A673 (cell line): ENCODE results near the gene BRD2. TPM values are rescaled to one million over a fixed set of nuclear protein-coding genes. Genes with fewer than 3 reads are reported as not detected.

Experiments
- Bru-seq: library from RNA; stranded (reverse); fragments of 400-500 nt; gene quantifications from one replicate; lab custom pipeline; 2021; lab: Mats Ljungman, UMichigan
- BruChase-seq, 2 experiments: library from RNA; stranded (reverse); fragments of 400-500 nt; gene quantifications; one replicate each; lab custom pipeline; 2021; lab: Mats Ljungman, UMichigan
- BruUV-seq: library from RNA; stranded (reverse); fragments of 400-500 nt; replicated peaks from 2 replicates; lab custom pipeline; 2021; lab: Mats Ljungman, UMichigan
- CTCF ChIA-PET: fragments of 300-600 bp; sonication (Branson Sonifier 250); formaldehyde crosslinking; loops from one replicate; lab custom pipeline; 2022; ENCODE audit warnings: antibody characterized with exemption; lab: Charles Lee
- POLR2A ChIA-PET: fragments of 300-600 bp; sonication (Branson Sonifier 250); formaldehyde crosslinking; loops from one replicate; lab custom pipeline; 2022; ENCODE audit warnings: antibody characterized with exemption; ENCODE audit not compliant: low non-redundant PET; lab: Charles Lee
- DNase-seq: peaks from one replicate; pipeline ENCODE4 v3.0.0-alpha.2; 2015; ENCODE audit warnings: low spot score
- H3K27ac ChIP-seq: fragments of 200-600 bp; sonication (generic); 2 replicates; pipeline ENCODE4 v1.5.1; 2016; ENCODE audit warnings: mixed run types, low read depth, mild to moderate bottlenecking, mixed read lengths, antibody characterized with exemption, low read length; ENCODE audit not compliant: poor library complexity, severe bottlenecking
- H3K27me3 ChIP-seq: fragments of 200-600 bp; sonication (generic); replicated peaks from 2 replicates; pipeline ENCODE4 v1.6.1; 2017; ENCODE audit warnings: mixed run types, low read depth, mild to moderate bottlenecking, mixed read lengths, antibody characterized with exemption, low read length; ENCODE audit not compliant: insufficient read depth, poor library complexity
- H3K36me3 ChIP-seq: fragments of 200-600 bp; sonication (generic); 2 replicates; pipeline ENCODE4 v1.6.1; 2016; ENCODE audit warnings: mixed run types, mild to moderate bottlenecking, mixed read lengths, antibody characterized with exemption, low read length; ENCODE audit not compliant: insufficient read depth, poor library complexity, severe bottlenecking
- H3K4me1 ChIP-seq: fragments of 200-600 bp; sonication (generic); 2 replicates; pipeline ENCODE4 v1.6.1; 2017; ENCODE audit warnings: mixed run types, mild to moderate bottlenecking, mixed read lengths, antibody characterized with exemption, low read length; ENCODE audit not compliant: insufficient read depth, poor library complexity, severe bottlenecking
- H3K4me3 ChIP-seq: fragments of 200-600 bp; sonication (generic); 2 replicates; pipeline ENCODE4 v1.5.1; 2016; ENCODE audit warnings: low read depth, mixed run types, mild to moderate bottlenecking, mixed read lengths, low read length; ENCODE audit not compliant: poor library complexity, severe bottlenecking
- H3K9me3 ChIP-seq: fragments of 200-600 bp; sonication (generic); 2 replicates; pipeline ENCODE4 v1.6.1; 2016; ENCODE audit warnings: mixed run types, low read depth, mild to moderate bottlenecking, mixed read lengths, antibody characterized with exemption, low read length; ENCODE audit not compliant: poor library complexity, severe bottlenecking
- CTCF ChIP-seq: fragments of 300-800, 200-600 bp; sonication (generic); conservative IDR thresholded peaks from 2 replicates; pipeline ENCODE4 v1.5.1; 2017; ENCODE audit warnings: low read depth, mild to moderate bottlenecking, antibody characterized with exemption, low read length, moderate library complexity, mixed read lengths
- EZH2 ChIP-seq: fragments of 200-600 bp; sonication (generic); IDR thresholded peaks from 2 replicates; pipeline ENCODE4 v1.6.1; 2017; ENCODE audit warnings: borderline replicate concordance, low read depth, mild to moderate bottlenecking, mixed read lengths, antibody characterized with exemption, low read length; ENCODE audit not compliant: poor library complexity, severe bottlenecking
- intact Hi-C: fragments of 100-400 bp; cut with micrococcal nuclease; formaldehyde crosslinking; loops from one replicate; pipeline ENCODE4 v1.10.0; 2022; ENCODE audit not compliant: unreplicated experiment
- long read RNA-seq: library from polyadenylated mRNA; stranded (forward); transcript quantifications from one replicate; pipeline ENCODE4 v2.0.0, GENCODE V29; 2022
- total RNA-seq: library from RNA; stranded (reverse); gene quantifications from 2 replicates; pipeline ENCODE4 v1.2.3, GENCODE V29; 2021

The BRD2 gene
- total RNA-seq (276 and 335 TPM in 2 replicates), Bru-seq, nascent RNA (percentile 99 among the genes with signal in this experiment), BruChase-seq, experiment 1, labeled RNA remaining after a 2-hour chase (percentile 99 among the genes with signal in this experiment), BruChase-seq, experiment 2, labeled RNA remaining after a 6-hour chase (percentile 98 among the genes with signal in this experiment)
- long read RNA-seq, transcript BRD2-211 (3 exons, 759 nt): major isoform, 5 of 136 reads
- long read RNA-seq, partial matches to known transcripts: 72 of 136 reads
- long read RNA-seq, other reads (novel, unspliced or antisense): 58 of 136 reads

DNA sequence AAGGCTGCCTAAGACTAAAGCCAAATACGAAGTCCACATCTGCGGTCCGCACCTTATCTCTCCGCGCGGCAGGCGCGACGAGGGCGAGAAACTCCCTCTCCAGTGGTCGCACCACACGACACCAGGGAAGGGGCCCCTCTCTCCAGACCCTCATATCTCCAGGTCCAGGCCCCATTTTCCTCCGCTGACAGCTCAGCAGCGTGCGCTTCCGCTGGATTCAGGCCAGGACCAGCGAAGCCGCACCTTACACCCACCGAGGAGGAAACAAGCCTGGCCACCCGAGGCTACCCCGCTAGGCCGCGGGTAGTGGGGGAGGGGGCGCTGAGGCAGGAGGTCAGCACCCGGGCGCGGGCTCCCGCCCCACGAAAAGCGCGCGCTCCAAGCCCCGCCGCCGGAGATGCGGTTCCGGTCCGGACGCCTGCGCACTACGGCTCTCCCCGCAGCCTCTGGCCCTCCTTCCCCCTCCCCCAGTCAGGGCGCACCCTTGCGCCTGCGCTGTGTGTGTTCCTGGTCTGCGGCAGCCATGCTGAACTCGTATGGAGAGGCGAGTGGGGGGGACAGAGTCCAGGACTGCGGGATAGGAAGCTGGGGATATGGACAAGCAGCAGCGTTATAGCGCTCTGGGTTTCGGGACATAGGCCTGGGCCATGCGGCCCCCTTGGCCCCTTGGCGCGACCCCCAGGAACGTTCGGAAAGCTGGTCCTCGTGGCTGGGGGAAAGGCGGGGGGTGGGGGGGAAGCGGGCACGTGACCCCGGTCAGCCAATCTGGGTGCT, at the start of gene BRD2:
BRD2 (plus strand) TSS at position 502 of the 774 bp plus-strand sequence. CDS start 4,305 bp downstream, outside the sequence.
- Histone ChIP-seq H3K36me3 (peaks cover 12% of the 10 kb centered on the region), H3K27me3 (no peaks in the 10 kb centered on the region), H3K9me3 (no peaks in the 10 kb centered on the region), H3K4me1 (peaks cover 18% of the 10 kb centered on the region), H3K4me3 (peak within 1 kb of the TSS; percentile 94), H3K27ac (peak within 1 kb of the TSS; percentile 100)
- CTCF ChIA-PET: interaction anchor here (1.1 kb wide), 1 partner anchor 35 kb away, joined by 3 read pairs; no protein-coding TSS in a partner anchor
- TF ChIP-seq CTCF (no peak), EZH2 (no peak)
- intact Hi-C loops: no loop called here
- BruUV-seq: TSS peak; percentile 37
- POLR2A ChIA-PET: interaction anchor here (0.8 kb wide), 1 partner anchor 130 kb away, joined by 3 read pairs; no protein-coding TSS in a partner anchor
- peak; percentile 98 for DNase-seq

DNA sequence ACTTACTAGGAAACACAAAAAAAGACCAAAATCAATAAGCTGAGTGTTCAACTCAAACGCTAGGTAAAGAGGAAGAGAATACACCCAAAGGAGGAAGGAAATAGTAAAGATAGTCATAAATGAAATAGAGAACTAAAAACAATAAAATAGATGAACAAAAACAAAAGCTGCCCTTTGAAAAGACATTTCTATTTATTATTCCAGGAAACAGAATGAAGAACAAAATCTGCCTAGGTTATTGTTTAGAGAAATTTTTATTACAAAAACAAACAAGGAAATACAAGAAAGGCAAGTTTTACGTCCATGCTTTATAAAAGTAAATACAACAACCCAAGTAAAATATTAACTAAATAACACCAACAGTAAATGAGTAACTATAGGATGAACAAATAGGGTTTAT, 47.7 kb upstream of the BRD2 start:
- POLR2A ChIA-PET: no interaction called here
- H3K9me3 ChIP-seq: no peaks in the 10 kb centered on the region
- intact Hi-C loops: no loop called here

More for the DNA sequence above, 47.7 kb upstream of the BRD2 start:
- BruUV-seq: no TSS peak
- no peak for DNase-seq
- Histone ChIP-seq H3K4me1 (no peaks in the 10 kb centered on the region), H3K27me3 (peaks cover 26% of the 10 kb centered on the region), H3K27ac (no peak overlapping the region), H3K4me3 (no peak overlapping the region), H3K36me3 (no peaks in the 10 kb centered on the region)
- TF ChIP-seq CTCF: no peak
- TF ChIP-seq EZH2: no peak
- CTCF ChIA-PET: no interaction called here
